B cell (primary cell): Measurements from ENCODE around the gene HIGD1A. TPM values are rescaled to one million over a fixed set of nuclear protein-coding genes. Genes with fewer than 3 reads are reported as not detected.

Source experiments
- ATAC-seq: fragments of 200-7000 bp; cut with Tn5 transposase; one replicate; pipeline ENCODE4 v1.10.0; 2021; ENCODE audit warnings: low read depth, mild to moderate bottlenecking, moderate number of reproducible peaks, moderate library complexity
- CTCF ChIA-PET: fragments of 350-600 bp; sonication (Branson Sonifier 250); formaldehyde crosslinking; loops from one replicate; lab custom pipeline; 2021; ENCODE audit warnings: antibody characterized with exemption, inconsistent platforms; lab: Charles Lee
- POLR2A ChIA-PET: fragments of 350-600 bp; sonication (Branson Sonifier 250); formaldehyde crosslinking; loops from one replicate; lab custom pipeline; 2021; ENCODE audit warnings: antibody characterized with exemption; lab: Charles Lee
- DNase-seq: peaks from one replicate; pipeline ENCODE4 v3.0.0; 2013
- H2AFZ ChIP-seq: 2 replicates; pipeline ENCODE4 v1.6.1; 2012; ENCODE audit warnings: mild to moderate bottlenecking, low read depth, low read length; ENCODE audit not compliant: insufficient read depth, poor library complexity, severe bottlenecking
- H3K27ac ChIP-seq, 2 donors: 1 replicate in 1 of 2; 2 replicates in 1 of 2; pipeline ENCODE4 v1.5.1; 2012 to 2013; ENCODE audit warnings: low read length in 2 of 2, mild to moderate bottlenecking in 2 of 2, moderate library complexity in 1 of 2
- H3K27me3 ChIP-seq, 4 experiments: fragments of 200-600 bp in 1 of 4; sonication (generic) in 1 of 4; replicated peaks in 1 of 4; 1 replicate in 2 of 4; 2 replicates in 2 of 4; pipeline versions ENCODE4 v1.6.1 to v1.7.0; 2013 to 2016; ENCODE audit warnings: low read length in 3 of 4, mild to moderate bottlenecking in 2 of 4, mixed read lengths in 1 of 4, moderate library complexity in 1 of 4; ENCODE audit not compliant: insufficient read depth in 4 of 4, control insufficient read depth in 3 of 4; ENCODE audit errors: control extremely low read depth in 1 of 4
- H3K36me3 ChIP-seq, 2 experiments: replicated peaks in 1 of 2; 1 replicate in 1 of 2; 2 replicates in 1 of 2; pipeline versions ENCODE4 v1.6.1 to v1.7.1; 2013; ENCODE audit warnings: low read length in 1 of 2; ENCODE audit not compliant: insufficient read depth in 2 of 2, control insufficient read depth in 1 of 2; ENCODE audit errors: control extremely low read depth in 1 of 2, extremely low read depth in 1 of 2
- H3K4me1 ChIP-seq, 2 donors: fragments of 200-600 bp in 1 of 2; sonication (generic) in 1 of 2; 1 replicate in 1 of 2; 2 replicates in 1 of 2; pipeline versions ENCODE4 v1.5.1 to v1.6.1; 2013 to 2017; ENCODE audit warnings: low read length in 2 of 2; ENCODE audit not compliant: control insufficient read depth in 2 of 2, insufficient read depth in 2 of 2
- H3K4me2 ChIP-seq: replicated peaks from 2 replicates; pipeline ENCODE3; 2012; ENCODE audit warnings: mild to moderate bottlenecking, low read depth, low read length; ENCODE audit not compliant: poor library complexity, severe bottlenecking
- H3K4me3 ChIP-seq, 5 experiments: fragments of 200-600 bp in 1 of 5; sonication (generic) in 1 of 5; 1 replicate in 3 of 5; 2 replicates in 2 of 5; pipeline versions ENCODE4 v1.5.1 to v1.7.0; 2011 to 2016; ENCODE audit warnings: low read length in 4 of 5, mild to moderate bottlenecking in 4 of 5, low read depth in 2 of 5, control low read depth in 1 of 5, moderate library complexity in 1 of 5; ENCODE audit not compliant: insufficient read depth in 1 of 5; ENCODE audit errors: control extremely low read depth in 1 of 5, extremely low read depth in 1 of 5
- H3K79me2 ChIP-seq: fragments of 200-600 bp; sonication (generic); one replicate; pipeline ENCODE4 v1.6.0; 2016; ENCODE audit warnings: low read length; ENCODE audit not compliant: control insufficient read depth, insufficient read depth
- H3K9ac ChIP-seq: fragments of 200-600 bp; sonication (generic); 2 replicates; pipeline ENCODE4 v1.6.1; 2017; ENCODE audit warnings: mild to moderate bottlenecking, low read length, moderate library complexity
- H3K9me3 ChIP-seq, 3 donors: one replicate each; pipeline versions ENCODE4 v1.6.1 to v1.7.1; 2013; ENCODE audit warnings: low read length in 2 of 3; ENCODE audit not compliant: control insufficient read depth in 2 of 3, insufficient read depth in 1 of 3; ENCODE audit errors: control extremely low read depth in 1 of 3
- H4K20me1 ChIP-seq: 2 replicates; pipeline ENCODE4 v1.6.0; 2012; ENCODE audit warnings: mild to moderate bottlenecking, low read length; ENCODE audit not compliant: insufficient read depth, control insufficient read depth, poor library complexity, severe bottlenecking
- H3K27ac Mint-ChIP-seq: one replicate; pipeline ENCODE4 v1.8.0; 2021; ENCODE audit warnings: mixed read lengths
- H3K27me3 Mint-ChIP-seq: one replicate; pipeline ENCODE4 v1.8.0; 2021; ENCODE audit warnings: mixed read lengths
- H3K4me1 Mint-ChIP-seq: one replicate; pipeline ENCODE4 v1.8.0; 2021; ENCODE audit warnings: mixed read lengths
- H3K4me3 Mint-ChIP-seq: one replicate; pipeline ENCODE4 v1.8.0; 2021; ENCODE audit warnings: mixed read lengths
- H3K9me3 Mint-ChIP-seq: one replicate; pipeline ENCODE4 v1.8.0; 2022; ENCODE audit warnings: mixed read lengths; ENCODE audit not compliant: insufficient read depth
- CTCF ChIP-seq: fragments of 200-600 bp; IDR thresholded peaks from one replicate; pipeline ENCODE4 v1.8.0; 2022; ENCODE audit warnings: antibody characterized with exemption, mild to moderate bottlenecking
- EZH2 ChIP-seq: IDR thresholded peaks from 2 replicates; pipeline ENCODE4 v1.6.1; 2012; ENCODE audit warnings: borderline replicate concordance, low read depth, mild to moderate bottlenecking, moderate library complexity, low read length; ENCODE audit not compliant: insufficient read depth, poor library complexity, severe bottlenecking
- WGBS: methylation state at CpG from one replicate; pipeline ENCODE4 v1.1.5; 2013; ENCODE audit warnings: missing lambda C conversion rate; ENCODE audit not compliant: insufficient coverage; 5-methylcytosine and 5-hydroxymethylcytosine counted together
- intact Hi-C: fragments of 100-400 bp; cut with micrococcal nuclease; formaldehyde crosslinking; loops from one replicate; pipeline ENCODE4 v1.10.0; 2022
- polyA plus RNA-seq: library from polyadenylated mRNA; depleted of rRNA; stranded (reverse); fragments of >200 nt; gene quantifications from 2 replicates; pipeline ENCODE4 v1.2.3, GENCODE V29; 2012
- total RNA-seq, 2 donors: library from RNA; stranded (reverse); fragments of 120-200 nt in 1 of 2; gene quantifications; 1 replicate in 1 of 2; 2 replicates in 1 of 2; pipeline versions ENCODE4 v1.2.3 to v1.2.4, GENCODE V29; 2013 to 2022

The HIGD1A gene
- total and polyA plus RNA-seq, 2 donors (not counting 1 experiment from before 2014, with no cell fraction given) = 14.2 to 16.5 TPM

GRCh38 chr3:42829628-42830436 lies 25.5 kb upstream of the HIGD1A start:
- DNase-seq (no peak), ATAC-seq (no peak)
- Mint-ChIP-seq H3K4me3 (no peak overlapping the region), H3K27ac (no peak overlapping the region), H3K9me3 (no peaks in the 10 kb centered on the region), H3K4me1 (peaks cover 4% of the 10 kb centered on the region), H3K27me3 (peaks cover 15% of the 10 kb centered on the region)
- Histone ChIP-seq H3K4me3 (no peak overlapping the region), H3K36me3 (no peaks in the 10 kb centered on the region), H4K20me1 (no peaks in the 10 kb centered on the region), H2AFZ (no peak overlapping the region), H3K9ac (no peak overlapping the region), H3K79me2 (no peaks in the 10 kb centered on the region), H3K27me3 (no peaks in the 10 kb centered on the region), H3K27ac (no peak overlapping the region), H3K4me1 (no peaks in the 10 kb centered on the region), H3K9me3 (no peaks in the 10 kb centered on the region), H3K4me2 (no peak overlapping the region)
- ChIA-PET CTCF (interaction anchor here (0.6 to 3.4 kb wide), 7 partner anchors 9 to 56 kb away, joined by 3 to 65 read pairs (median 7); no protein-coding TSS in a partner anchor), POLR2A (no interaction called here)
- intact Hi-C loops = loop anchor here (2.0 kb wide), 1 partner anchor 25 kb away; the partner anchor contains the start of gene HIGD1A
- TF ChIP-seq CTCF = no peak
- no peak for TF ChIP-seq EZH2
- 92% methylated on average over 3 of the region's 5 CpGs for WGBS

GRCh38 chr3:42829083-42829627 lies 24.9 kb upstream of the HIGD1A start:
- H3K27me3 ChIP-seq = no peaks in the 10 kb centered on the region
- TF ChIP-seq EZH2 = no peak
- DNase-seq (no peak), ATAC-seq (no peak)
- no peak overlapping the region for H3K9ac ChIP-seq
- POLR2A ChIA-PET = interaction anchor here (0.6 kb wide), 1 partner anchor 14 kb away, joined by 3 read pairs; no protein-coding TSS in a partner anchor
- no peak overlapping the region for H3K4me2 ChIP-seq
- H3K9me3 ChIP-seq = no peaks in the 10 kb centered on the region
- no peak overlapping the region for H2AFZ ChIP-seq
- Mint-ChIP-seq H3K27me3 (peaks cover 15% of the 10 kb centered on the region), H3K4me3 (no peak overlapping the region), H3K27ac (no peak overlapping the region), H3K4me1 (peaks cover 4% of the 10 kb centered on the region), H3K9me3 (no peaks in the 10 kb centered on the region)
- WGBS = no CpG with 5 or more reads among the region's 5 CpGs
- CTCF ChIA-PET = interaction anchor here (0.6 to 1.3 kb wide), 3 partner anchors 8 to 54 kb away, joined by 3 to 5 read pairs (median 3); no protein-coding TSS in a partner anchor
- H3K79me2 ChIP-seq = no peaks in the 10 kb centered on the region
- H3K4me3 ChIP-seq = no peak overlapping the region
- H3K27ac ChIP-seq = no peak overlapping the region
- no peaks in the 10 kb centered on the region for H3K36me3 ChIP-seq
- H4K20me1 ChIP-seq = no peaks in the 10 kb centered on the region
- H3K4me1 ChIP-seq = no peaks in the 10 kb centered on the region
- intact Hi-C loops = no loop called here
